SK-N-SH (cell line): ENCODE measurements around the gene ZBTB7B. TPM values are rescaled to one million over a fixed set of nuclear protein-coding genes. Genes with fewer than 3 reads are reported as not detected.

ENCODE experiments used
- CTCF ChIA-PET: fragments of 300-600, 350-600 bp; formaldehyde crosslinking; extraction: SDS; loops from one replicate; lab custom pipeline; 2021; lab: Yijun Ruan, JAX
- POLR2A ChIA-PET: fragments of 350-600 bp; sonication (Branson Sonifier 250); formaldehyde crosslinking; extraction: SDS; loops from one replicate; lab custom pipeline; 2020; ENCODE audit warnings: antibody characterized with exemption, inconsistent platforms; lab: Yijun Ruan, JAX
- DNase-seq: peaks from one replicate; pipeline ENCODE4 v3.0.0; 2012
- H2AFZ ChIP-seq: fragments of 200-600 bp; sonication (generic); 2 replicates; pipeline ENCODE4 v1.8.1; 2016; ENCODE audit warnings: antibody characterized with exemption, mild to moderate bottlenecking, low read depth
- H3F3A ChIP-seq: fragments of 200-600 bp; sonication (generic); replicated peaks from 2 replicates; pipeline ENCODE3; 2016; ENCODE audit warnings: antibody characterized with exemption, mild to moderate bottlenecking; ENCODE audit not compliant: insufficient read depth
- H3K27ac ChIP-seq, 2 experiments: fragments of 200-500 bp in 1 of 2; fragments of 200-600 bp in 1 of 2; sonication (Bioruptor generic) in 1 of 2; sonication (generic), shearing (Covaris generic) in 1 of 2; 2 replicates each; pipeline versions ENCODE4 v1.5.1 to v1.6.1; 2014 to 2016; ENCODE audit warnings: low read depth in 2 of 2, inconsistent platforms in 1 of 2, low read length in 1 of 2, mild to moderate bottlenecking in 1 of 2, mixed read lengths in 1 of 2
- H3K27me3 ChIP-seq: fragments of 200-600 bp; sonication (generic), shearing (Covaris generic); 2 replicates; pipeline ENCODE4 v1.6.1; 2016; ENCODE audit warnings: mixed run types; ENCODE audit not compliant: insufficient read depth
- H3K36me3 ChIP-seq, 2 experiments: fragments of 200-500 bp in 1 of 2; fragments of 200-600 bp in 1 of 2; sonication (Bioruptor generic) in 1 of 2; sonication (generic) in 1 of 2; replicated peaks in 1 of 2; 2 replicates each; pipeline versions ENCODE3 to v1.5.1; 2014 to 2016; ENCODE audit warnings: low read length in 1 of 2, mild to moderate bottlenecking in 1 of 2; ENCODE audit not compliant: insufficient read depth in 2 of 2, control insufficient read depth in 1 of 2
- H3K4me1 ChIP-seq, 2 experiments: fragments of 200-500 bp in 1 of 2; fragments of 200-600 bp in 1 of 2; sonication (Bioruptor generic) in 1 of 2; sonication (generic), shearing (Covaris generic) in 1 of 2; 2 replicates each; pipeline versions ENCODE4 v1.5.1 to v1.6.1; 2014 to 2016; ENCODE audit warnings: low read depth in 1 of 2, low read length in 1 of 2, mixed run types in 1 of 2; ENCODE audit not compliant: insufficient read depth in 2 of 2, control insufficient read depth in 1 of 2
- H3K4me2 ChIP-seq: fragments of 200-600 bp; sonication (generic), shearing (Covaris generic); 2 replicates; pipeline ENCODE4 v1.6.1; 2017; ENCODE audit warnings: mixed run types
- H3K4me3 ChIP-seq, 2 experiments: fragments of 200-500 bp in 1 of 2; fragments of 200-600 bp in 1 of 2; sonication (Bioruptor generic) in 1 of 2; sonication (generic), shearing (Covaris generic) in 1 of 2; 2 replicates each; pipeline versions ENCODE4 v1.5.1 to v1.8.1; 2014 to 2016; ENCODE audit warnings: low read depth in 2 of 2, inconsistent platforms in 1 of 2, low read length in 1 of 2, mild to moderate bottlenecking in 1 of 2, mixed read lengths in 1 of 2, moderate library complexity in 1 of 2
- H3K79me2 ChIP-seq: fragments of 200-600 bp; sonication (generic); 2 replicates; pipeline ENCODE4 v1.8.1; 2017; ENCODE audit warnings: mild to moderate bottlenecking; ENCODE audit not compliant: insufficient read depth
- H3K9ac ChIP-seq: fragments of 200-600 bp; sonication (generic); 2 replicates; pipeline ENCODE4 v1.6.1; 2017; ENCODE audit warnings: mixed run types
- H3K9me2 ChIP-seq: fragments of 200-600 bp; sonication (generic); 2 replicates; pipeline ENCODE4 v1.6.1; 2017; ENCODE audit warnings: mixed run types
- H3K9me3 ChIP-seq: fragments of 200-600 bp; sonication (generic); 2 replicates; pipeline ENCODE4 v1.6.1; 2017; ENCODE audit warnings: mixed run types, mild to moderate bottlenecking, moderate library complexity
- H4K20me1 ChIP-seq: fragments of 200-600 bp; sonication (generic); 2 replicates; pipeline ENCODE4 v1.6.1; 2017; ENCODE audit warnings: mild to moderate bottlenecking, mixed run types; ENCODE audit not compliant: insufficient read depth
- ELF1 ChIP-seq: IDR thresholded peaks from 2 replicates; pipeline ENCODE4 v1.4.0; 2012
- EZH2phosphoT487 ChIP-seq: fragments of 200-600 bp; sonication (generic); IDR thresholded peaks from 2 replicates; pipeline ENCODE4 v1.6.1; 2017; ENCODE audit warnings: low read depth, mixed run types, mild to moderate bottlenecking, antibody characterized with exemption, moderate library complexity, borderline replicate concordance
- FOXJ3 ChIP-seq: sonication (generic); formaldehyde crosslinking; IDR thresholded peaks from 2 replicates; pipeline ENCODE4 v1.5.1; 2020; ENCODE audit warnings: mild to moderate bottlenecking, missing genetic modification reagents
- GABPA ChIP-seq: IDR thresholded peaks from 2 replicates; pipeline ENCODE4 v1.4.0; 2012; ENCODE audit warnings: low read depth, mild to moderate bottlenecking
- JUND ChIP-seq: IDR thresholded peaks from 2 replicates; pipeline ENCODE4 v1.4.0; 2012
- NRF1 ChIP-seq: IDR thresholded peaks from 2 replicates; pipeline ENCODE4 v1.6.1; 2012; ENCODE audit warnings: low read depth, mild to moderate bottlenecking, low read length
- RCOR1 ChIP-seq: fragments of 150-350 bp; IDR thresholded peaks from 2 replicates; pipeline ENCODE4 v1.6.1; 2017; ENCODE audit warnings: antibody characterized with exemption, low read length
- RFX5 ChIP-seq: IDR thresholded peaks from 2 replicates; pipeline ENCODE4 v1.6.1; 2012; ENCODE audit warnings: mild to moderate bottlenecking, improper control_type of control experiment, low read length
- TAF1 ChIP-seq: IDR thresholded peaks from 2 replicates; pipeline ENCODE4 v1.6.1; 2012; ENCODE audit warnings: low read depth, mild to moderate bottlenecking, low read length, moderate library complexity, borderline replicate concordance
- WGBS: methylation state at CpG from one replicate; pipeline ENCODE4 v1.1.6; 2017; ENCODE audit warnings: low lambda C conversion rate; 5-methylcytosine and 5-hydroxymethylcytosine counted together
- polyA plus RNA-seq, 3 experiments: library from polyadenylated mRNA; depleted of rRNA; stranded (reverse); fragments of >200 nt; gene quantifications; 2 replicates each; pipeline ENCODE4 v1.2.3, GENCODE V29; 2012
- TF ChIP-seq, protein P1 (sequence below): IDR thresholded peaks from 2 replicates; pipeline ENCODE4 v1.4.0; 2012; ENCODE audit warnings: low read depth, borderline replicate concordance
- TF ChIP-seq, protein P2 (sequence below): IDR thresholded peaks from 2 replicates; pipeline ENCODE4; 2012
- TF ChIP-seq, protein P3 (sequence below): IDR thresholded peaks from 2 replicates; pipeline ENCODE4 v1.4.0; 2012; ENCODE audit warnings: low read depth, borderline replicate concordance
- TF ChIP-seq, protein P4 (sequence below): IDR thresholded peaks from 2 replicates; pipeline ENCODE4 v1.4.0; 2012; ENCODE audit warnings: low read depth

The ZBTB7B gene
- polyA plus RNA-seq, 1 of the 3 experiments (the other 2 are of a cell fraction): 15.7 TPM

DNA sequence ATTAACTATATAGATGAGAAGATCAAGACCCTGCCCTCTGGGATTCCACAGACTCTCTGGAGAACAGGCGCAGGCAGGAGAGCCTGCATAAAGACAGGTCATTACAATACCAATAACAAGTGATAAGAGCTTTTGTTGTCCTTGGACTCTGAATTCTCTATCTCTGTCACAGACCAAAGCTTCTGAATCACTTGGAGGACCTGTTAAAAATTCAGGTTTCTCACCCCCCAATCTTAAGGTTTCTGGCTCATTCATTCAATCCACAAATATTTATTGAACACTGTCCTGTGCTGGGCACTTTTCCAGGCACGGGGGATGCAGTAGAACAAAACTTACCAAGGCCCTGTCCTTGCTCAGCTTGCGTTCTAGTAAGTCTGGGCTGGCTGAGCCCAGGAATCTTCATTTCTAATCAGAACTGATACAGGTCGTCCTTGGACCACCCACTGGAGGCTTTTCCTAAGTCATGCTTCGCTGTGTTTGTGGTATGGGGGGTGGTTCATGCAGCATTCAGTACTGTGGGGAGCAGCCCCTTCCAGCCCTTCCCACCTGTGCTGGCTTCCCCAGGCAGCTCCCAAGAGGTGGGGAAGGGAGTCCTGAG is 62.3 kb downstream of the ZBTB7B start:
- ChIA-PET CTCF (interaction anchor here (1.0 to 29.9 kb wide), 5 partner anchors 13 to 47 kb away, joined by 3 to 573 read pairs (median 36); partner anchors contain the start of genes ADAM15, DCST1, DCST2 and EFNA3), POLR2A (interaction anchor here (1.0 to 1.1 kb wide), 3 partner anchors 14 to 96 kb away, joined by 3 to 5 read pairs (median 3); partner anchors contain the start of gene EFNA3)
- H3K9me3 ChIP-seq: no peaks in the 10 kb centered on the region
- no peak overlapping the region for H3K27ac ChIP-seq
- H3F3A ChIP-seq: peaks cover 9% of the 10 kb centered on the region
- H3K79me2 ChIP-seq: peaks cover 22% of the 10 kb centered on the region
- WGBS: 97% methylated on average over 5 of the region's 5 CpGs
- H3K27me3 ChIP-seq: no peaks in the 10 kb centered on the region
- no peaks in the 10 kb centered on the region for H4K20me1 ChIP-seq
- no peaks in the 10 kb centered on the region for H3K9me2 ChIP-seq
- peak overlapping the region; percentile 89; the same call in 1 of the 2 replicates for H3K9ac ChIP-seq
- H3K4me2 ChIP-seq: peak overlapping the region; percentile 88
- H3K4me3 ChIP-seq: peak overlapping the region; percentile 79 to 92
- H2AFZ ChIP-seq: no peak overlapping the region
- TF ChIP-seq, protein P1, sequence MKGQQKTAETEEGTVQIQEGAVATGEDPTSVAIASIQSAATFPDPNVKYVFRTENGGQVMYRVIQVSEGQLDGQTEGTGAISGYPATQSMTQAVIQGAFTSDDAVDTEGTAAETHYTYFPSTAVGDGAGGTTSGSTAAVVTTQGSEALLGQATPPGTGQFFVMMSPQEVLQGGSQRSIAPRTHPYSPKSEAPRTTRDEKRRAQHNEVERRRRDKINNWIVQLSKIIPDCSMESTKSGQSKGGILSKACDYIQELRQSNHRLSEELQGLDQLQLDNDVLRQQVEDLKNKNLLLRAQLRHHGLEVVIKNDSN: no peak
- TF ChIP-seq RCOR1: no peak
- peaks cover 0 to 12% of the 10 kb centered on the region in 2 experiments for H3K36me3 ChIP-seq
- H3K4me1 ChIP-seq: peaks cover 0 to 33% of the 10 kb centered on the region in 2 experiments; a peak in 2 of 4 replicates
- DNase-seq: no peak

DNA sequence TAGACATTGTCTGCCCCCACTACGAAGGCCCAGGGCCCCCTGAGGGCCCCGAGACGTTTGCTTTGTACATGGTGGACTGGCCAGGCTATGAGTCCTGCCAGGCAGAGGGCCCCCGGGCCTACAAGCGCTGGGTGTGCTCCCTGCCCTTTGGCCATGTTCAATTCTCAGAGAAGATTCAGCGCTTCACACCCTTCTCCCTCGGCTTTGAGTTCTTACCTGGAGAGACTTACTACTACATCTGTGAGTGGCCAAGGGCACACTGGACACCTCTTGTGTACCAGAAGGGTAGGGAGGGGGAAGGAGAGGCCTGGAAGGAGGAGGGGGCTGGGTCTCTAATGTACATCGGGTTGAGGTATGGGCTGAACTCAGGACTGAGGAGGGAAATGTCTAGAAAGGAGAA is 64.2 kb downstream of the ZBTB7B start:
- TF ChIP-seq, protein P2, sequence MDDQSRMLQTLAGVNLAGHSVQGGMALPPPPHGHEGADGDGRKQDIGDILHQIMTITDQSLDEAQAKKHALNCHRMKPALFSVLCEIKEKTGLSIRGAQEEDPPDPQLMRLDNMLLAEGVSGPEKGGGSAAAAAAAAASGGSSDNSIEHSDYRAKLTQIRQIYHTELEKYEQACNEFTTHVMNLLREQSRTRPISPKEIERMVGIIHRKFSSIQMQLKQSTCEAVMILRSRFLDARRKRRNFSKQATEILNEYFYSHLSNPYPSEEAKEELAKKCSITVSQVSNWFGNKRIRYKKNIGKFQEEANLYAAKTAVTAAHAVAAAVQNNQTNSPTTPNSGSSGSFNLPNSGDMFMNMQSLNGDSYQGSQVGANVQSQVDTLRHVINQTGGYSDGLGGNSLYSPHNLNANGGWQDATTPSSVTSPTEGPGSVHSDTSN: no peak
- TF ChIP-seq FOXJ3 (CRISPR knock-in tag) (no peak), RFX5 (no peak), GABPA (no peak), RCOR1 (no peak), ELF1 (no peak), TAF1 (no peak), EZH2phosphoT487 (no peak), JUND (no peak), NRF1 (no peak)
- TF ChIP-seq, protein P3, sequence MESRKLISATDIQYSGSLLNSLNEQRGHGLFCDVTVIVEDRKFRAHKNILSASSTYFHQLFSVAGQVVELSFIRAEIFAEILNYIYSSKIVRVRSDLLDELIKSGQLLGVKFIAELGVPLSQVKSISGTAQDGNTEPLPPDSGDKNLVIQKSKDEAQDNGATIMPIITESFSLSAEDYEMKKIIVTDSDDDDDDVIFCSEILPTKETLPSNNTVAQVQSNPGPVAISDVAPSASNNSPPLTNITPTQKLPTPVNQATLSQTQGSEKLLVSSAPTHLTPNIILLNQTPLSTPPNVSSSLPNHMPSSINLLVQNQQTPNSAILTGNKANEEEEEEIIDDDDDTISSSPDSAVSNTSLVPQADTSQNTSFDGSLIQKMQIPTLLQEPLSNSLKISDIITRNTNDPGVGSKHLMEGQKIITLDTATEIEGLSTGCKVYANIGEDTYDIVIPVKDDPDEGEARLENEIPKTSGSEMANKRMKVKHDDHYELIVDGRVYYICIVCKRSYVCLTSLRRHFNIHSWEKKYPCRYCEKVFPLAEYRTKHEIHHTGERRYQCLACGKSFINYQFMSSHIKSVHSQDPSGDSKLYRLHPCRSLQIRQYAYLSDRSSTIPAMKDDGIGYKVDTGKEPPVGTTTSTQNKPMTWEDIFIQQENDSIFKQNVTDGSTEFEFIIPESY: no peak
- TF ChIP-seq, protein P4, sequence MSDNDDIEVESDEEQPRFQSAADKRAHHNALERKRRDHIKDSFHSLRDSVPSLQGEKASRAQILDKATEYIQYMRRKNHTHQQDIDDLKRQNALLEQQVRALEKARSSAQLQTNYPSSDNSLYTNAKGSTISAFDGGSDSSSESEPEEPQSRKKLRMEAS: no peak
- CTCF ChIA-PET: interaction anchor here (3.9 to 29.9 kb wide), 4 partner anchors 11 to 24 kb away, joined by 36 to 573 read pairs (median 80); partner anchors contain the start of genes ADAM15, DCST1, DCST2 and EFNA3
- POLR2A ChIA-PET: interaction anchor here (1.5 kb wide), 1 partner anchor 12 kb away, joined by 3 read pairs; the partner anchor contains the start of gene EFNA3
- Histone ChIP-seq H2AFZ (no peak overlapping the region), H3K27ac (no peak overlapping the region), H3K4me2 (no peak overlapping the region), H3K27me3 (no peaks in the 10 kb centered on the region), H3K36me3 (peaks cover 0 to 12% of the 10 kb centered on the region in 2 experiments), H3K9me3 (no peaks in the 10 kb centered on the region), H3K9ac (no peak overlapping the region), H3K4me3 (no peak overlapping the region), H3K79me2 (peaks cover 22% of the 10 kb centered on the region), H3K4me1 (peaks cover 0 to 38% of the 10 kb centered on the region in 2 experiments; a peak in 2 of 4 replicates), H3K9me2 (no peaks in the 10 kb centered on the region), H4K20me1 (no peaks in the 10 kb centered on the region), H3F3A (peaks cover 9% of the 10 kb centered on the region)
- WGBS: 89% methylated on average over 7 of the region's 8 CpGs
- DNase-seq: no peak
